ENCODE results near the gene GARRE1.

Gene GARRE1

DNA sequence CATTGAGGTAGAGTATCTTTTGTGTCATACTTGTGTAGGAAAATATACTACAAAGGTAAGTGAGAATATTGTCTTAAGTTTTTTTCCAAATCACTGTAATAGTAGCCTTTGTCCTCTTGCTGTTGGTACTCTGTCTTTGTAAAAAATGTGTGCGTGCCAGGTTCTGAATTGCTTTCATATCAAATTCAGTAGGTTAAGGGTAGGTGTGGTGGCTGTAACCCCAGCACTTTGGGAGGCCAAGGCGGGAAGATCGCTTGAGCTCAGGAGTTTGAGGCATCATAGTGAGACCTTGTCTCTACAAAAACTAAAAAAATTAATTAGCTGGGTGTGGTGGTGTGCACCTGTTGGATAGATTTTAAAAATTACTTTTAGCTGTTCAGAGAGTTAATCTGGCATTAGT, 46.6 kb downstream of the GARRE1 start:
- in situ Hi-C loops (cut with MboI; ENCODE audit: low pct_unique_long_range_greater_than_20kb, low sequenced_read_pairs, unreplicated experiment): no loop called here

More for the DNA sequence above, 46.6 kb downstream of the GARRE1 start:
- DNase-seq (ENCODE audit: low spot score): no peak
- TF ChIP-seq, protein P1, sequence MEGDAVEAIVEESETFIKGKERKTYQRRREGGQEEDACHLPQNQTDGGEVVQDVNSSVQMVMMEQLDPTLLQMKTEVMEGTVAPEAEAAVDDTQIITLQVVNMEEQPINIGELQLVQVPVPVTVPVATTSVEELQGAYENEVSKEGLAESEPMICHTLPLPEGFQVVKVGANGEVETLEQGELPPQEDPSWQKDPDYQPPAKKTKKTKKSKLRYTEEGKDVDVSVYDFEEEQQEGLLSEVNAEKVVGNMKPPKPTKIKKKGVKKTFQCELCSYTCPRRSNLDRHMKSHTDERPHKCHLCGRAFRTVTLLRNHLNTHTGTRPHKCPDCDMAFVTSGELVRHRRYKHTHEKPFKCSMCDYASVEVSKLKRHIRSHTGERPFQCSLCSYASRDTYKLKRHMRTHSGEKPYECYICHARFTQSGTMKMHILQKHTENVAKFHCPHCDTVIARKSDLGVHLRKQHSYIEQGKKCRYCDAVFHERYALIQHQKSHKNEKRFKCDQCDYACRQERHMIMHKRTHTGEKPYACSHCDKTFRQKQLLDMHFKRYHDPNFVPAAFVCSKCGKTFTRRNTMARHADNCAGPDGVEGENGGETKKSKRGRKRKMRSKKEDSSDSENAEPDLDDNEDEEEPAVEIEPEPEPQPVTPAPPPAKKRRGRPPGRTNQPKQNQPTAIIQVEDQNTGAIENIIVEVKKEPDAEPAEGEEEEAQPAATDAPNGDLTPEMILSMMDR (IDR thresholded peaks at IDR 0.05; ENCODE audit: extremely low read depth, insufficient read depth, missing control alignments): no peak

All from GM13977 (cell line).